NT2/D1 (cell line): ENCODE results near the gene CLEC2L.
A peak's percentile ranks its signal among the peaks of the same experiment; 100 is the strongest.

Experiments
- DNase-seq: peaks from one replicate; pipeline ENCODE4 v3.0.0-alpha.2; 2011; ENCODE audit warnings: low read depth, low spot score
- H3K27me3 ChIP-seq: 2 replicates; pipeline ENCODE4 v1.6.0; 2011; ENCODE audit warnings: mild to moderate bottlenecking; ENCODE audit not compliant: insufficient read length, insufficient read depth
- H3K36me3 ChIP-seq: 2 replicates; pipeline ENCODE4 v1.6.1; 2011; ENCODE audit warnings: mild to moderate bottlenecking, low read length, mixed read lengths; ENCODE audit not compliant: insufficient read depth, insufficient read length
- H3K4me1 ChIP-seq: 2 replicates; pipeline ENCODE4 v1.5.1; 2011; ENCODE audit not compliant: insufficient read depth, insufficient read length
- H3K4me3 ChIP-seq: 2 replicates; pipeline ENCODE4 v1.5.1; 2011; ENCODE audit warnings: low read depth; ENCODE audit not compliant: insufficient read length
- H3K9ac ChIP-seq: 2 replicates; pipeline ENCODE4 v1.6.0; 2011; ENCODE audit warnings: low read depth; ENCODE audit not compliant: insufficient read length
- H3K9me3 ChIP-seq: 2 replicates; pipeline ENCODE4 v1.5.1; 2011; ENCODE audit warnings: mild to moderate bottlenecking, low read length; ENCODE audit not compliant: insufficient read depth
- SUZ12 ChIP-seq: IDR thresholded peaks from 2 replicates; pipeline ENCODE4 v1.6.1; 2011; ENCODE audit not compliant: insufficient read length, insufficient read depth; ENCODE audit errors: extremely low read depth
- YY1 ChIP-seq: IDR thresholded peaks from 2 replicates; pipeline ENCODE4 v1.6.1; 2011; ENCODE audit not compliant: insufficient read length, insufficient read depth
- ZNF274 ChIP-seq: IDR thresholded peaks from 2 replicates; pipeline ENCODE4 v1.6.1; 2011; ENCODE audit warnings: mild to moderate bottlenecking, low read depth, low read length

Gene CLEC2L

GRCh38 chr7:139500770-139501138, 22.7 kb upstream of the CLEC2L start:
- no peak for TF ChIP-seq ZNF274
- TF ChIP-seq SUZ12 = no peak
- TF ChIP-seq YY1 = no peak
- Histone ChIP-seq H3K4me3 (no peak overlapping the region), H3K9ac (no peak overlapping the region), H3K4me1 (no peaks in the 10 kb centered on the region), H3K36me3 (no peaks in the 10 kb centered on the region), H3K9me3 (no peaks in the 10 kb centered on the region), H3K27me3 (peaks cover 13% of the 10 kb centered on the region)
- DNase-seq = no peak

GRCh38 chr7:139502226-139502625, 21.3 kb upstream of the CLEC2L start:
- TF ChIP-seq YY1 (no peak), ZNF274 (no peak), SUZ12 (no peak)
- Histone ChIP-seq H3K9ac (no peak overlapping the region), H3K9me3 (no peaks in the 10 kb centered on the region), H3K27me3 (peaks cover 13% of the 10 kb centered on the region), H3K4me3 (no peak overlapping the region), H3K36me3 (no peaks in the 10 kb centered on the region), H3K4me1 (no peaks in the 10 kb centered on the region)
- no peak for DNase-seq

GRCh38 chr7:139505563-139505962, 17.9 kb upstream of the CLEC2L start:
- H3K4me1 ChIP-seq = no peaks in the 10 kb centered on the region
- TF ChIP-seq SUZ12 (no peak), ZNF274 (no peak), YY1 (no peak)
- H3K27me3 ChIP-seq = no peaks in the 10 kb centered on the region
- no peaks in the 10 kb centered on the region for H3K9me3 ChIP-seq
- no peak overlapping the region for H3K4me3 ChIP-seq
- no peak overlapping the region for H3K9ac ChIP-seq
- DNase-seq = no peak
- no peaks in the 10 kb centered on the region for H3K36me3 ChIP-seq

DNA sequence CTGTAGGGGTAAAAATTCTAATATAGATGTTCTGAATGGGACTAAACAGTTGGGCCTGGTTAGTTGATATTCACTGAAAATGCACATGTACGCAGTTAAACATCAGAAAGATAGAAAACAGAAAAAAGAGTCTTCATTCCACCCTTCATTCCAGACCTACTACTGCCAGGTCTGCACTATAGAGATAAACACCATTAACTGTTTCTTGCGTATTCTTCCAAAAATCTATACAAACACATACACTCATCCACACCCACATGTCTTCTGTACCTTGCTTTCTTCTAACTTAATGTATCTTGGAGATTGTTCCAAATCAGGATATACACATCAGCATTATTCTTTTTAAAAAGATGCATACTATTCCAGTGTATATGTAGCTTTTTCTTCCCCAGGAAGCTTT, 13.9 kb upstream of the CLEC2L start:
- no peak for TF ChIP-seq ZNF274
- no peak for TF ChIP-seq SUZ12
- no peak for TF ChIP-seq YY1
- Histone ChIP-seq H3K9me3 (no peaks in the 10 kb centered on the region), H3K4me1 (no peaks in the 10 kb centered on the region), H3K36me3 (no peaks in the 10 kb centered on the region), H3K4me3 (no peak overlapping the region), H3K9ac (no peak overlapping the region), H3K27me3 (peaks cover 7% of the 10 kb centered on the region)
- no peak for DNase-seq

GRCh38 chr7:139511315-139511714, 12.2 kb upstream of the CLEC2L start:
- Histone ChIP-seq H3K9me3 (no peaks in the 10 kb centered on the region), H3K4me1 (peaks cover 4% of the 10 kb centered on the region), H3K4me3 (no peak overlapping the region), H3K36me3 (no peaks in the 10 kb centered on the region), H3K27me3 (peaks cover 7% of the 10 kb centered on the region), H3K9ac (no peak overlapping the region)
- no peak for DNase-seq
- TF ChIP-seq ZNF274 (no peak), SUZ12 (no peak), YY1 (no peak)

GRCh38 chr7:139515266-139515665, 8.2 kb upstream of the CLEC2L start:
- Histone ChIP-seq H3K4me3 (no peak overlapping the region), H3K27me3 (peaks cover 7% of the 10 kb centered on the region), H3K9ac (no peak overlapping the region), H3K4me1 (peaks cover 6% of the 10 kb centered on the region), H3K9me3 (no peaks in the 10 kb centered on the region), H3K36me3 (no peaks in the 10 kb centered on the region)
- TF ChIP-seq ZNF274 (no peak), SUZ12 (no peak), YY1 (no peak)
- no peak for DNase-seq

GRCh38 chr7:139521439-139521838, 2.0 kb upstream of the CLEC2L start:
- no peak for DNase-seq
- Histone ChIP-seq H3K4me3 (no peak overlapping the region), H3K9me3 (no peaks in the 10 kb centered on the region), H3K36me3 (no peaks in the 10 kb centered on the region), H3K4me1 (peaks cover 3% of the 10 kb centered on the region), H3K27me3 (peaks cover 44% of the 10 kb centered on the region), H3K9ac (no peak overlapping the region)
- TF ChIP-seq ZNF274 (no peak), YY1 (no peak), SUZ12 (no peak)

GRCh38 chr7:139522830-139523198, 671 bp upstream of the CLEC2L start:
- no peak for TF ChIP-seq SUZ12
- H3K9me3 ChIP-seq = no peaks in the 10 kb centered on the region
- peak overlapping the region; percentile 47 for H3K4me3 ChIP-seq
- peaks cover 3% of the 10 kb centered on the region for H3K4me1 ChIP-seq
- H3K27me3 ChIP-seq = peaks cover 44% of the 10 kb centered on the region
- H3K36me3 ChIP-seq = no peaks in the 10 kb centered on the region
- no peak overlapping the region for H3K9ac ChIP-seq
- no peak for DNase-seq
